ENCODE data around the gene PSKH1.
"Not testable (repeated sequence)": the region's sequence is repeated elsewhere in the genome, so short reads cannot be mapped to it uniquely, and the experiment has no call there.

PSKH1 gene

GRCh38 chr16:67862623-67863583, 30.2 kb upstream of the PSKH1 start:
- H3K4me2 ChIP-seq (ENCODE audit: low read depth, low read length, poor library complexity, severe bottlenecking) = no peak overlapping the region
- peaks cover 22% of the 10 kb centered on the region for H4K20me1 ChIP-seq (ENCODE audit: insufficient read depth, low read length, poor library complexity, severe bottlenecking)
- peaks cover 50% of the 10 kb centered on the region; the same call in 1 of the 2 replicates for H3K36me3 ChIP-seq (ENCODE audit: insufficient read depth, low read length)

GRCh38 chr16:67864044-67864443, 29.0 kb upstream of the PSKH1 start:
- not testable (repeated sequence) for H3K9me2 ChIP-seq (replicated peaks; ENCODE audit: low read depth, low read length); H3K4me3 ChIP-seq (ENCODE audit: low read length, poor library complexity, severe bottlenecking); H3F3A ChIP-seq (ENCODE audit: low read depth); H3K9ac ChIP-seq (ENCODE audit: low read depth, low read length, poor library complexity, severe bottlenecking); H3K4me1 ChIP-seq (ENCODE audit: insufficient read depth, low read length, poor library complexity, severe bottlenecking); H3K9me3 ChIP-seq (ENCODE audit: insufficient read depth, low read depth, low read length); H3K4me2 ChIP-seq (ENCODE audit: low read depth, low read length, poor library complexity, severe bottlenecking); H3K27me3 ChIP-seq (ENCODE audit: insufficient read depth, low read length, poor library complexity, severe bottlenecking); H2AFZ ChIP-seq (ENCODE audit: low read length)
- H4K20me1 ChIP-seq (ENCODE audit: insufficient read depth, low read length, poor library complexity, severe bottlenecking) = peaks cover 19% of the 10 kb centered on the region
- H3K36me3 ChIP-seq (ENCODE audit: insufficient read depth, low read length) = peaks cover 60% of the 10 kb centered on the region; the same call in 1 of the 2 replicates
- H3K79me2 ChIP-seq (ENCODE audit: insufficient read depth, low read length) = peaks cover 50% of the 10 kb centered on the region

More at GRCh38 chr16:67862623-67863583, 30.2 kb upstream of the PSKH1 start:
- Histone ChIP-seq H3K9ac (ENCODE audit: low read depth, low read length, poor library complexity, severe bottlenecking) (no peak overlapping the region), H3K4me3 (ENCODE audit: low read length, poor library complexity, severe bottlenecking) (no peak overlapping the region), H3K9me3 (ENCODE audit: insufficient read depth, low read depth, low read length) (no peaks in the 10 kb centered on the region), H3F3A (ENCODE audit: low read depth) (no peaks in the 10 kb centered on the region), H3K4me1 (ENCODE audit: insufficient read depth, low read length, poor library complexity, severe bottlenecking) (no peaks in the 10 kb centered on the region), H2AFZ (ENCODE audit: low read length) (no peak overlapping the region), H3K9me2 (replicated peaks; ENCODE audit: low read depth, low read length) (no peaks in the 10 kb centered on the region), H3K27me3 (ENCODE audit: insufficient read depth, low read length, poor library complexity, severe bottlenecking) (no peaks in the 10 kb centered on the region), H3K79me2 (ENCODE audit: insufficient read depth, low read length) (peaks cover 61% of the 10 kb centered on the region)
- TF ChIP-seq CTCF (conservative IDR thresholded peaks at IDR 0.05; ENCODE audit: low read length) (no peak), EZH2phosphoT487 (IDR thresholded peaks at IDR 0.05; ENCODE audit: borderline replicate concordance) (no peak)

GRCh38 chr16:67864594-67864993, 28.5 kb upstream of the PSKH1 start:
- H3K9me3 ChIP-seq (ENCODE audit: insufficient read depth, low read depth, low read length) = no peaks in the 10 kb centered on the region
- H3K9me2 ChIP-seq (replicated peaks; ENCODE audit: low read depth, low read length) = no peaks in the 10 kb centered on the region
- H3K79me2 ChIP-seq (ENCODE audit: insufficient read depth, low read length) = peaks cover 44% of the 10 kb centered on the region
- no peak overlapping the region for H3K4me3 ChIP-seq (ENCODE audit: low read length, poor library complexity, severe bottlenecking)
- H3K4me1 ChIP-seq (ENCODE audit: insufficient read depth, low read length, poor library complexity, severe bottlenecking) = no peaks in the 10 kb centered on the region
- peaks cover 65% of the 10 kb centered on the region; the same call in 1 of the 2 replicates for H3K36me3 ChIP-seq (ENCODE audit: insufficient read depth, low read length)
- H4K20me1 ChIP-seq (ENCODE audit: insufficient read depth, low read length, poor library complexity, severe bottlenecking) = peaks cover 19% of the 10 kb centered on the region
- no peak overlapping the region for H3K9ac ChIP-seq (ENCODE audit: low read depth, low read length, poor library complexity, severe bottlenecking)
- no peaks in the 10 kb centered on the region for H3K27me3 ChIP-seq (ENCODE audit: insufficient read depth, low read length, poor library complexity, severe bottlenecking)
- H2AFZ ChIP-seq (ENCODE audit: low read length) = no peak overlapping the region
- no peaks in the 10 kb centered on the region for H3F3A ChIP-seq (ENCODE audit: low read depth)
- TF ChIP-seq CTCF (conservative IDR thresholded peaks at IDR 0.05; ENCODE audit: low read length) = no peak
- no peak for TF ChIP-seq EZH2phosphoT487 (IDR thresholded peaks at IDR 0.05; ENCODE audit: borderline replicate concordance)
- no peak overlapping the region for H3K4me2 ChIP-seq (ENCODE audit: low read depth, low read length, poor library complexity, severe bottlenecking)

Data from Loucy (cell line).